CD4-positive, alpha-beta T cell treated with Interleukin-12 subunit alpha and Interleukin-12 subunit beta, for 1 hour (primary cell): ENCODE measurements around the gene ALPI.
"Not testable (repeated sequence)": the region's sequence is repeated elsewhere in the genome, so short reads cannot be mapped to it uniquely, and the experiment has no call there.

Experiments used
- DNase-seq: peaks from one replicate; pipeline ENCODE4 v3.0.0-alpha.2; 2020

ALPI gene

GRCh38 chr2:232421189-232421785 lies 34.7 kb upstream of the ALPI start:
- no peak for DNase-seq

- no peak for DNase-seq
Measured at GRCh38 chr2:232422051-232422450, 33.9 kb upstream of the ALPI start.

- not testable (repeated sequence) for DNase-seq
Measured at GRCh38 chr2:232422996-232423395, 33.0 kb upstream of the ALPI start.

GRCh38 chr2:232423407-232423806 lies 32.5 kb upstream of the ALPI start:
- not testable (repeated sequence) for DNase-seq

- no peak for DNase-seq
Measured at GRCh38 chr2:232431705-232432590, 24.0 kb upstream of the ALPI start.

GRCh38 chr2:232432598-232433184 lies 23.3 kb upstream of the ALPI start:
- DNase-seq: no peak

GRCh38 chr2:232433622-232434021 lies 22.3 kb upstream of the ALPI start:
- not testable (repeated sequence) for DNase-seq

- no peak for DNase-seq
Measured at GRCh38 chr2:232434091-232434490, 21.9 kb upstream of the ALPI start.

- DNase-seq: no peak
Measured at GRCh38 chr2:232434563-232435374, 21.2 kb upstream of the ALPI start.

- no peak for DNase-seq
Measured at GRCh38 chr2:232435375-232435648, 20.6 kb upstream of the ALPI start.

- DNase-seq: no peak
Measured at GRCh38 chr2:232435805-232436204, 20.1 kb upstream of the ALPI start.

GRCh38 chr2:232436381-232437194 lies 19.4 kb upstream of the ALPI start:
- DNase-seq: no peak

GRCh38 chr2:232437195-232437571 lies 18.8 kb upstream of the ALPI start:
- DNase-seq: no peak

- DNase-seq: no peak
Measured at GRCh38 chr2:232438091-232438490, 17.9 kb upstream of the ALPI start.

- peak; percentile 48 for DNase-seq
Measured at GRCh38 chr2:232438951-232439757, 16.8 kb upstream of the ALPI start.

GRCh38 chr2:232439758-232440135 lies 16.2 kb upstream of the ALPI start:
- DNase-seq: no peak

- peak; percentile 82 for DNase-seq
Measured at GRCh38 chr2:232440220-232441018, 15.5 kb upstream of the ALPI start.

GRCh38 chr2:232441147-232441651 lies 14.8 kb upstream of the ALPI start:
- no peak for DNase-seq

GRCh38 chr2:232441922-232442321 lies 14.0 kb upstream of the ALPI start:
- DNase-seq: not testable (repeated sequence)

- DNase-seq: not testable (repeated sequence)
Measured at GRCh38 chr2:232442431-232442830, 13.5 kb upstream of the ALPI start.

GRCh38 chr2:232443047-232443446 lies 12.9 kb upstream of the ALPI start:
- DNase-seq: not testable (repeated sequence)
